GM23338 (cell line): ENCODE data around the gene PLEK. TPM values are rescaled to one million over a fixed set of nuclear protein-coding genes. Genes with fewer than 3 reads are reported as not detected.

Experiments used
- ATAC-seq: fragments of 200-7000 bp; cut with Tn5 transposase; 3 replicates; pipeline ENCODE4 v1.9.1; 2020
- DNase-seq: peaks from one replicate; pipeline ENCODE4 v3.0.0-alpha.2; 2015; ENCODE audit warnings: low spot score
- H2AFZ ChIP-seq: fragments of 200-600 bp; sonication (generic); 2 replicates; pipeline ENCODE4 v1.8.0; 2016; ENCODE audit warnings: antibody characterized with exemption, mild to moderate bottlenecking, moderate library complexity
- H3F3A ChIP-seq: fragments of 200-600 bp; sonication (generic); replicated peaks from 2 replicates; pipeline ENCODE4 v1.8.0; 2017; ENCODE audit warnings: antibody characterized with exemption, mixed run types, low read depth
- H3K27ac ChIP-seq: fragments of 200-600 bp; sonication (generic); 2 replicates; pipeline ENCODE4 v1.6.1; 2016; ENCODE audit warnings: low read depth
- H3K27me3 ChIP-seq: fragments of 200-600 bp; sonication (generic); 2 replicates; pipeline ENCODE4 v1.8.0; 2016; ENCODE audit warnings: mild to moderate bottlenecking, mixed run types, moderate library complexity; ENCODE audit not compliant: insufficient read depth
- H3K36me3 ChIP-seq: fragments of 200-600 bp; sonication (generic); 2 replicates; pipeline ENCODE4 v1.8.0; 2016; ENCODE audit warnings: mild to moderate bottlenecking; ENCODE audit not compliant: insufficient read depth
- H3K4me1 ChIP-seq: fragments of 200-600 bp; sonication (generic); 2 replicates; pipeline ENCODE4 v1.8.0; 2016; ENCODE audit warnings: mild to moderate bottlenecking, moderate library complexity; ENCODE audit not compliant: insufficient read depth
- H3K4me2 ChIP-seq: fragments of 200-600 bp; sonication (generic); 2 replicates; pipeline ENCODE4 v1.7.1; 2017; ENCODE audit warnings: mixed run types
- H3K4me3 ChIP-seq: fragments of 200-600 bp; sonication (generic); 2 replicates; pipeline ENCODE4 v1.6.1; 2016; ENCODE audit warnings: mixed run types
- H3K79me2 ChIP-seq: fragments of 200-600 bp; sonication (generic); replicated peaks from 2 replicates; pipeline ENCODE4 v1.8.0; 2017; ENCODE audit warnings: mild to moderate bottlenecking; ENCODE audit not compliant: insufficient read depth
- H3K9me2 ChIP-seq: fragments of 200-600 bp; sonication (generic); 2 replicates; pipeline ENCODE4 v1.8.0; 2017; ENCODE audit not compliant: insufficient read depth
- H4K20me1 ChIP-seq: fragments of 200-600 bp; sonication (generic); replicated peaks from 2 replicates; pipeline ENCODE4 v1.8.0; 2017; ENCODE audit warnings: mild to moderate bottlenecking; ENCODE audit not compliant: insufficient read depth
- H3K27ac Mint-ChIP-seq: 2 replicates; pipeline ENCODE4 v1.8.0; 2020; ENCODE audit warnings: inconsistent platforms, mild to moderate bottlenecking, moderate library complexity, mixed read lengths
- H3K27me3 Mint-ChIP-seq: 3 replicates; pipeline ENCODE4 v1.8.0; 2022; ENCODE audit warnings: low read depth, mild to moderate bottlenecking, moderate library complexity, mixed read lengths, inconsistent platforms; ENCODE audit not compliant: insufficient read depth, poor library complexity
- H3K36me3 Mint-ChIP-seq: 3 replicates; pipeline ENCODE4 v1.8.0; 2021; ENCODE audit warnings: low read depth, mild to moderate bottlenecking, inconsistent platforms, moderate library complexity, mixed read lengths
- H3K4me1 Mint-ChIP-seq: 3 replicates; pipeline ENCODE4 v1.8.0; 2020; ENCODE audit warnings: mild to moderate bottlenecking, inconsistent platforms, mixed read lengths
- H3K4me3 Mint-ChIP-seq: 3 replicates; pipeline ENCODE4 v1.8.0; 2021; ENCODE audit warnings: moderate library complexity, mild to moderate bottlenecking, inconsistent platforms, mixed read lengths
- H3K9me3 Mint-ChIP-seq: 3 replicates; pipeline ENCODE4 v1.8.0; 2020; ENCODE audit warnings: moderate library complexity, mild to moderate bottlenecking, inconsistent platforms, mixed read lengths
- CREB1 ChIP-seq: fragments of 250-450 bp; sonication (Bioruptor Pico); IDR thresholded peaks from 2 replicates; pipeline ENCODE4 v1.5.0; 2020; ENCODE audit warnings: low read depth, mild to moderate bottlenecking, moderate library complexity
- CTCF ChIP-seq, 2 experiments: fragments of 200-600 bp in 1 of 2; sonication (generic) in 1 of 2; conservative IDR thresholded peaks; 2 replicates each; pipeline versions ENCODE4 v1.5.1 to v1.6.1; 2016 to 2017; ENCODE audit warnings: antibody characterized with exemption in 2 of 2, low read depth in 2 of 2, mild to moderate bottlenecking in 2 of 2, moderate library complexity in 1 of 2
- ETS1 ChIP-seq: IDR thresholded peaks from 2 replicates; pipeline ENCODE4 v1.6.1; 2016; ENCODE audit warnings: antibody characterized with exemption
- EZH2 ChIP-seq: fragments of 200-600 bp; sonication (generic); IDR thresholded peaks from one replicate; pipeline ENCODE4 v1.8.0; 2017; ENCODE audit warnings: antibody characterized with exemption, mild to moderate bottlenecking, low read depth; ENCODE audit not compliant: unreplicated experiment
- EZH2phosphoT487 ChIP-seq: fragments of 200-600 bp; sonication (generic); IDR thresholded peaks from one replicate; pipeline ENCODE4 v1.8.1; 2018; ENCODE audit warnings: antibody characterized with exemption; ENCODE audit not compliant: unreplicated experiment
- NANOG ChIP-seq: IDR thresholded peaks from 2 replicates; pipeline ENCODE4 v1.6.1; 2016; ENCODE audit warnings: antibody characterized with exemption, borderline replicate concordance
- REST ChIP-seq: IDR thresholded peaks from one replicate; pipeline ENCODE4 v1.6.1; 2018; ENCODE audit warnings: antibody characterized with exemption; ENCODE audit not compliant: unreplicated experiment
- ZNF331 ChIP-seq: fragments of 250-450 bp; sonication (Bioruptor Pico); IDR thresholded peaks from 2 replicates; pipeline ENCODE4 v1.5.0; 2020; ENCODE audit warnings: low read depth, mild to moderate bottlenecking, moderate library complexity
- ZNF462 ChIP-seq: fragments of 250-450 bp; sonication (Bioruptor Pico); IDR thresholded peaks from 2 replicates; pipeline ENCODE4 v1.5.0; 2020; ENCODE audit warnings: mild to moderate bottlenecking, moderate library complexity
- polyA plus RNA-seq: library from polyadenylated mRNA; unstranded; fragments of >200 nt; fragmentation: Nextera tagmentation; extraction: Ambion mirVana; gene quantifications from 2 replicates; pipeline ENCODE4 v1.2.1, GENCODE V29; 2016
- total RNA-seq: library from RNA; depleted of rRNA; stranded (reverse); fragments of >200 nt; shearing (Covaris generic); gene quantifications from 2 replicates; pipeline ENCODE4 v1.2.3, GENCODE V29; 2014

Gene PLEK
- total and polyA plus RNA-seq, 2 experiments from 2014 or later, result 0.06 TPM; not detected in 1

- no peak for TF ChIP-seq ETS1
- no peak for TF ChIP-seq CTCF (conservative IDR thresholded peaks at IDR 0.05; ENCODE audit: low read depth in 2 of 2)
- no peak for TF ChIP-seq REST
- TF ChIP-seq NANOG, result no peak
These were observed 66.4 kb downstream of the PLEK start (continued) for GRCh38 chr2:68431316-68431972.

- Histone ChIP-seq H3K4me1 (no peaks in the 10 kb centered on the region), H3K27ac (no peak overlapping the region), H3K36me3 (no peaks in the 10 kb centered on the region), H3K4me2 (no peak overlapping the region), H3K79me2 (no peaks in the 10 kb centered on the region), H4K20me1 (no peaks in the 10 kb centered on the region), H3K4me3 (no peak overlapping the region), H3F3A (no peaks in the 10 kb centered on the region), H2AFZ (no peak overlapping the region), H3K9me2 (no peaks in the 10 kb centered on the region), H3K27me3 (no peaks in the 10 kb centered on the region)
- no peak for ATAC-seq
- H3K9me3 Mint-ChIP-seq, result peaks cover 9% of the 10 kb centered on the region; the same call in 2 of the 3 replicates
- no peak overlapping the region for H3K4me3 Mint-ChIP-seq
- no peaks in the 10 kb centered on the region for H3K36me3 Mint-ChIP-seq
- no peaks in the 10 kb centered on the region for H3K27me3 Mint-ChIP-seq
- peaks cover 10% of the 10 kb centered on the region; the same call in 1 of the 3 replicates for H3K4me1 Mint-ChIP-seq
- no peak for DNase-seq
- H3K27ac Mint-ChIP-seq, result no peak overlapping the region
- TF ChIP-seq ZNF462 (CRISPR knock-in tag) (no peak), ZNF331 (CRISPR knock-in tag) (no peak), NANOG (no peak), EZH2phosphoT487 (no peak), CREB1 (no peak), EZH2 (no peak)
These were observed 67.9 kb downstream of the PLEK start for GRCh38 chr2:68432696-68433658.
